IPS-15b (cell line): ENCODE results near the gene ST3GAL5.

Source experiments
- H3K27me3 ChIP-seq: one replicate; pipeline ENCODE4 v1.6.1; 2013; ENCODE audit warnings: low read length; ENCODE audit not compliant: control insufficient read depth, insufficient read depth
- H3K36me3 ChIP-seq: one replicate; pipeline ENCODE4 v1.6.1; 2013; ENCODE audit warnings: low read length; ENCODE audit not compliant: control insufficient read depth, insufficient read depth
- H3K4me1 ChIP-seq: one replicate; pipeline ENCODE4 v1.6.1; 2013; ENCODE audit warnings: mild to moderate bottlenecking, low read length; ENCODE audit not compliant: control insufficient read depth, insufficient read depth
- H3K4me3 ChIP-seq: one replicate; pipeline ENCODE4 v1.5.1; 2013; ENCODE audit warnings: low read depth, low read length
- H3K9ac ChIP-seq: one replicate; pipeline ENCODE4 v1.6.1; 2013; ENCODE audit warnings: low read depth, mild to moderate bottlenecking, low read length
- H3K9me3 ChIP-seq: one replicate; pipeline ENCODE4 v1.6.1; 2013; ENCODE audit warnings: mild to moderate bottlenecking, low read length; ENCODE audit not compliant: control insufficient read depth, insufficient read depth

The ST3GAL5 gene

DNA sequence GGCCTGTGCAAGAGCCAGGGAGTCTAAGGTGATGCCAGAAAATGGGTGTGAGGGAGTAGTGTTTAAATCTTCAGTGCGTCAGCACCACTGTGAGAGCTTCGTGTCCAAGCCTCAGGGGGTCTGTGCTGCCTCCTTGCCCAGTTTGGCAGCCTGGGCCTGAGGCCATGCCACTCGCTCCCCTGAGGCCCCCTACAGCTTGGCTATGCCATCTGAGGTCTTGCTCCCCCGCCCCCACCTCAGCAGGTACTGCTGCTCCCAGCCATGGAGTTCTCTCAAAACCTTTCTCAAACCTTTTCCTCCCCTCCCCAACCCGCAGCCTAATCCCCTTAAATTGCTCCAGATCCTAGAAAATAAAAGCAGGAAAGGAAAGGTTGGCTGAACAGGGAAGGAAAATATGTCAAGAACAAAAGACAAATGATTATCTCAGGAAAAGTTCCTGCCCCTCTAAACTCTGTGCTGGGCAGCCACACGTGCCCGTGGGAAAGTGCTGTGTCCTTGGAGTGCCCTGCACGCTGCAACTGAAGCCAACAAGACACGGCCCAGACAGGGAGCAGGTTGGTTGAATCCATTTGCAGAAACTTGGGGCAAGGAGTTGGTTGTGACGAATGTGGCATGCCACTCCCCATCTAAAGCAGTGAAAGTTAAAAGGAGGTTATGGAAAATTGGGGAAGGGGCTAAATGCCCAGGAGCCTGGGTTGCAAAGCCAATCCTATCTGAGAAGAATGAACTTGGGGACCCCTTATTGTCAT, 73.8 kb downstream of the ST3GAL5 start:
- peaks cover 4% of the 10 kb centered on the region for H3K27me3 ChIP-seq
- H3K9ac ChIP-seq: no peak overlapping the region

GRCh38 chr2:85813982-85814801, 74.6 kb downstream of the ST3GAL5 start:
- Histone ChIP-seq H3K9me3 (no peaks in the 10 kb centered on the region), H3K4me3 (no peak overlapping the region), H3K9ac (no peak overlapping the region), H3K36me3 (no peaks in the 10 kb centered on the region), H3K4me1 (no peaks in the 10 kb centered on the region), H3K27me3 (peaks cover 4% of the 10 kb centered on the region)

More for the DNA sequence above, 73.8 kb downstream of the ST3GAL5 start:
- no peaks in the 10 kb centered on the region for H3K4me1 ChIP-seq
- no peak overlapping the region for H3K4me3 ChIP-seq
- no peaks in the 10 kb centered on the region for H3K36me3 ChIP-seq
- H3K9me3 ChIP-seq: no peaks in the 10 kb centered on the region

DNA sequence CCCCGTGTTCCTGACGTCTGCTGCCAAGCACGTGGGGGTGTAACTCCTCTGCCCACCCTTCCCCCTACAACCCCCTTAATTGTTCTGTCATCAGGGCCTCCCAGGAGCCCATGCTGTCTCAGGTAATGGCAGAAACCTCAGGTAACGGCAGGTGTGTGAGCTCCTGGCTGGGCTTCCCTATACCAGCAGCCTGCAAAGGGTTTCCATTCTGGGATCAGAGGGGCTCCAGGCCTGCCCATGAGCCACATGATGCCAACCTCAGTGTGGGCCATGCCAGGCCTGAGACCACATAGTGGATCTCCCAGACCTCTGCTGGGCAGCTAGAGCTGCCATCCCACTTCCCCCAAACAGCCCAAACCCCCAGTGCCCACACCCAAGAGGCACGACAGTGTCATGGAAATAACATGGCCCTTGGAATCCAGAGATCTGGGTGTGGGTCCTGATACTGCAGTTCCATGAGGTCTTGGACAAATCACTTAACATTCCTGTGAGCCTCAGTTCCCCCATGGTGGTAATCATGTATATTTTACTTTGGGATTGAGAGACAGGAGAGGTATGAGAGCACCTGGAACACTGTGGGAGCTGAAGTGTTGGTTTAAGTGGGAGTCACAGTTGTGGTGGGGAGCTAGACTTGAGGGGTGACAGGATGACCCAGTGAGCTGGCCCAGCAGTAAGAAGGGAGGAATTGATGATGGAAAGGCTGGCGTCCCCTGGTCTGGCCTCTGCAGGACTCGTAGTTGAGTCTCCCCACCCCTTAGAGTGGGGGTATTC, 75.4 kb downstream of the ST3GAL5 start:
- no peaks in the 10 kb centered on the region for H3K4me1 ChIP-seq
- H3K9me3 ChIP-seq: no peaks in the 10 kb centered on the region
- peaks cover 4% of the 10 kb centered on the region for H3K27me3 ChIP-seq
- no peak overlapping the region for H3K9ac ChIP-seq
- no peak overlapping the region for H3K4me3 ChIP-seq
- no peaks in the 10 kb centered on the region for H3K36me3 ChIP-seq

GRCh38 chr2:85812094-85812735, 76.6 kb downstream of the ST3GAL5 start:
- Histone ChIP-seq H3K27me3 (peaks cover 4% of the 10 kb centered on the region), H3K4me3 (no peak overlapping the region), H3K9ac (no peak overlapping the region), H3K4me1 (no peaks in the 10 kb centered on the region), H3K9me3 (no peaks in the 10 kb centered on the region), H3K36me3 (no peaks in the 10 kb centered on the region)

- no peaks in the 10 kb centered on the region for H3K4me1 ChIP-seq
- H3K9ac ChIP-seq: no peak overlapping the region
- H3K4me3 ChIP-seq: no peak overlapping the region
- no peaks in the 10 kb centered on the region for H3K36me3 ChIP-seq
- peaks cover 4% of the 10 kb centered on the region for H3K27me3 ChIP-seq
- H3K9me3 ChIP-seq: no peaks in the 10 kb centered on the region
Measured at GRCh38 chr2:85811180-85812093, 77.4 kb downstream of the ST3GAL5 start.

- H3K27me3 ChIP-seq: peaks cover 4% of the 10 kb centered on the region
- no peaks in the 10 kb centered on the region for H3K4me1 ChIP-seq
- H3K9me3 ChIP-seq: no peaks in the 10 kb centered on the region
- no peaks in the 10 kb centered on the region for H3K36me3 ChIP-seq
- no peak overlapping the region for H3K4me3 ChIP-seq
- no peak overlapping the region for H3K9ac ChIP-seq
Measured at GRCh38 chr2:85810371-85811179, 78.2 kb downstream of the ST3GAL5 start.

GRCh38 chr2:85807756-85808155, 81.0 kb downstream of the ST3GAL5 start:
- Histone ChIP-seq H3K36me3 (no peaks in the 10 kb centered on the region), H3K9me3 (no peaks in the 10 kb centered on the region), H3K4me1 (no peaks in the 10 kb centered on the region), H3K4me3 (no peak overlapping the region), H3K27me3 (no peaks in the 10 kb centered on the region), H3K9ac (no peak overlapping the region)

DNA sequence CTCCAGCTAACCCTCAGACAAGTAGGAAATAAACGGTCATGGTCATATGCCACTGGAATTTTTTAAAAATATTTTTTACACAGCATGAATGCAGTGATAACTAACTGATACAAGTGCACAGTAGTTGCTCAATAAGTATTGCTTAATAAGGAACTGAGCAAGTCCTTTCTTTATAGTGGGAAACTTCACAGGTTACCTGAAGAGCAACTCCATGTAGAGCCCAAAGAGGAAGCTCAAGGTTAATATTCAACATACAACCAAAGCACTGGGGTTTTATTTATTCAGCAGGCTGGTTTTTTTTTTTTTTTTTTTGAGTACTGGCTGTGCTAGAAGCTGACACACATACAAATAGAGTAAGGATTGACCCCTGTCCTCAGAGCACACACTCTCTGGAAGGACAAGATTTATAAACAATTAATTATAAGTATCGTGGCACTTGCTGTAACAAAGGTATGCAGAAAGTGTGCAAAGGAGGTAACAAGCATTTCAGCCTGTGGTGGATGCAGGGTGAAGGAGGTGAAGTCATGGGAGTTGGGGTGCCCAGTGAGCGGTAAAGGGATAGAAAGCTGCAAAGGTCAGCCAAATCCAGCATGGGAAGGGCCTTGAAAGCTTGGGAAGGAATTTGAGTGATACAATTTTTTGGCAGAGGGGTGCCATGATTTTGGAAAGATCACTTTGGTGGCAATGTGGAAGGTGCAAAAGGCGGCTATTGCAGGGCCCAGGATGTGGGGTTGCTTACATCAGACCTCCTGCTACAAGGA, 82.3 kb downstream of the ST3GAL5 start:
- Histone ChIP-seq H3K9me3 (no peaks in the 10 kb centered on the region), H3K4me3 (no peak overlapping the region), H3K36me3 (no peaks in the 10 kb centered on the region), H3K4me1 (no peaks in the 10 kb centered on the region), H3K9ac (no peak overlapping the region), H3K27me3 (no peaks in the 10 kb centered on the region)

DNA sequence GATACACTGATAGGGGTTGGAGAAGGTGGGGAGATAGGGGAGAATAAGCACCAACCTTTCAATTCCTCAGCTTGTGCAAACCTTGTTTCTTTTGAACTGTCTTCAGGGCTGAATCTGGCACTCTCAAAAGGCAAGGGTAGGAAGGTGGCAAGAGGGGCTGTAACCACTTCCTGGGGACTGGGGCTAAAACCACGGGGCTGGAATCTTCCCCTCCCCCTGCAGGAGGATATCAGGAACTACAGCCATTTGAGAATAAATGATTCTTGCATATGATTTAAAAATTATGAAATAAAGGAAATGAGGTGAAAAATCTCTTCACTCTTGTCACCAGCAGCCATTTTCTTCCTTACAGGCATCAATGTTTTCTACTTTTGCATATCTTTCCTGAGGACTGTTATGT, 84.2 kb downstream of the ST3GAL5 start:
- H3K4me3 ChIP-seq: no peak overlapping the region
- no peaks in the 10 kb centered on the region for H3K4me1 ChIP-seq
- H3K9ac ChIP-seq: no peak overlapping the region
- no peaks in the 10 kb centered on the region for H3K36me3 ChIP-seq
- no peaks in the 10 kb centered on the region for H3K9me3 ChIP-seq
- H3K27me3 ChIP-seq: no peaks in the 10 kb centered on the region
